ENCODE results near the gene SPOPL.

DNA sequence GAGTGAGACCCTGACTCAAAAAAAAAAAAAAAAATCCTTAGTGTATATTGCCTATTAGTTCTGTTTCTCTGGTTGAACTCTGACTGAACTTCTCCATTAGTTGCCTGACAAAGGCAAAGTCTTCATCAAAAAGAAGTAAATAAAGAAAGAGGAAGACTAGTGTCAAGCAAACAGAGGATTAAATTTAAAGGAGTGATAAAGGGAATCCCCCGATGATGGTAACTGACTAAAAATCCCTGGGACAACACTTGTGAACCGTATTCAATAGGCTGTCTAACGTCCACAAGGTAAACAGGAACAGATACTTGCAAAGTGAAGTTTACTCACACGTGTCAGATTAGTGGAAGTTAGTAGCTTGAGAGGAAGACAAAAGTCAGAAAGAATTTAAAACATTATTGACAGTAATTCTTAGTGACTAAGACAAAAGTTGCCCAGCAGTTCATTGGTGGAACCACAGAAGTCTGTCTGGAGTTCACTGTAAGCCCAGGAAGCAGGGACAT is 26.2 kb upstream of the SPOPL start:
- TF ChIP-seq, protein P1, sequence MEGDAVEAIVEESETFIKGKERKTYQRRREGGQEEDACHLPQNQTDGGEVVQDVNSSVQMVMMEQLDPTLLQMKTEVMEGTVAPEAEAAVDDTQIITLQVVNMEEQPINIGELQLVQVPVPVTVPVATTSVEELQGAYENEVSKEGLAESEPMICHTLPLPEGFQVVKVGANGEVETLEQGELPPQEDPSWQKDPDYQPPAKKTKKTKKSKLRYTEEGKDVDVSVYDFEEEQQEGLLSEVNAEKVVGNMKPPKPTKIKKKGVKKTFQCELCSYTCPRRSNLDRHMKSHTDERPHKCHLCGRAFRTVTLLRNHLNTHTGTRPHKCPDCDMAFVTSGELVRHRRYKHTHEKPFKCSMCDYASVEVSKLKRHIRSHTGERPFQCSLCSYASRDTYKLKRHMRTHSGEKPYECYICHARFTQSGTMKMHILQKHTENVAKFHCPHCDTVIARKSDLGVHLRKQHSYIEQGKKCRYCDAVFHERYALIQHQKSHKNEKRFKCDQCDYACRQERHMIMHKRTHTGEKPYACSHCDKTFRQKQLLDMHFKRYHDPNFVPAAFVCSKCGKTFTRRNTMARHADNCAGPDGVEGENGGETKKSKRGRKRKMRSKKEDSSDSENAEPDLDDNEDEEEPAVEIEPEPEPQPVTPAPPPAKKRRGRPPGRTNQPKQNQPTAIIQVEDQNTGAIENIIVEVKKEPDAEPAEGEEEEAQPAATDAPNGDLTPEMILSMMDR (IDR thresholded peaks at IDR 0.05), result no peak
- no peak for TF ChIP-seq EP300 (IDR thresholded peaks at IDR 0.05; ENCODE audit: low read depth)

Data from transverse colon (tissue), 3 donors.